Measurements from ENCODE around the gene FABP7.

DNA sequence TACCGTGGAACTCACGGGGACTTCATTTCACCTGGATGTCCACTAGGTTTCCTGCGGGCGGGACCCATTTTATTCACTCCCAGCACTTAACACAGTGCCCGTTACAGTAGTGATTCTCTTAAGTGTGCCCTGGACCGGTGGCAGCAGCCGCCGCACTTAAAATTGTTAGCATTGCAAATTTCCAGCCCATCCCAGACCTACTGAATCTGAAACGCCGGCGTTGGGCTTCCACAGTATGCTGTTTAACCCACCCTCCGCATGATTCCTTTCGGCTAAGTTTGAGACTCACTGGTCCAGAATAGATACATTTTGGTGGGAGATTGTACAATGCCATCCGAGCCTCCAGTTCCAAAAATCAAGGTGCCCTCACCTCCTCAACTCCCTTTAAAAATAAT is 10.5 kb downstream of the FABP7 start:
- TF ChIP-seq POLR2AphosphoS5 (IDR thresholded peaks at IDR 0.05): no peak
- TF ChIP-seq POLR2A (IDR thresholded peaks at IDR 0.05): no peak
